K562 (cell line): Measurements from ENCODE around the gene EPS8L1. TPM values are rescaled to one million over a fixed set of nuclear protein-coding genes. Genes with fewer than 3 reads are reported as not detected.

Experiments used
- ARHGAP35 ChIP-seq: fragments of 450-650 bp; IDR thresholded peaks from 2 replicates; pipeline ENCODE4 v1.6.1; 2018; ENCODE audit not compliant: partially characterized antibody
- BCOR ChIP-seq: fragments of 450-650 bp; IDR thresholded peaks from 2 replicates; pipeline ENCODE4 v1.6.1; 2016
- CBX3 ChIP-seq, 2 experiments: IDR thresholded peaks; 1 replicate in 1 of 2; 2 replicates in 1 of 2; pipeline ENCODE4 v1.6.1; 2012; ENCODE audit warnings: inconsistent platforms in 2 of 2, low read length in 2 of 2, borderline replicate concordance in 1 of 2, control low read depth in 1 of 2
- CCAR2 ChIP-seq: fragments of 200-400 bp; formaldehyde crosslinking; IDR thresholded peaks from 2 replicates; pipeline ENCODE4 v1.6.1; 2017; ENCODE audit warnings: mild to moderate bottlenecking, low read depth, low read length
- E2F5 ChIP-seq: sonication (generic); formaldehyde crosslinking; IDR thresholded peaks from 2 replicates; pipeline ENCODE4 v1.8.0; 2022; ENCODE audit warnings: mild to moderate bottlenecking, missing genetic modification reagents
- FOXK1 ChIP-seq: sonication (generic); formaldehyde crosslinking; IDR thresholded peaks from 2 replicates; pipeline ENCODE4 v1.8.0; 2022; ENCODE audit warnings: missing genetic modification reagents, mild to moderate bottlenecking, borderline replicate concordance
- HDAC2 ChIP-seq: fragments of 450-650 bp; IDR thresholded peaks from 2 replicates; pipeline ENCODE4 v1.6.1; 2016; ENCODE audit warnings: mild to moderate bottlenecking
- HLTF ChIP-seq: fragments of 450-650 bp; IDR thresholded peaks from 2 replicates; pipeline ENCODE4 v1.6.1; 2016
- JUN ChIP-seq, 2 experiments: sonication (generic) in 1 of 2; formaldehyde crosslinking in 1 of 2; IDR thresholded peaks; 2 replicates each; pipeline versions ENCODE4 v1.6.1 to v1.8.0; 2012 to 2022; ENCODE audit warnings: borderline replicate concordance in 2 of 2, mild to moderate bottlenecking in 2 of 2, improper control_type of control experiment in 1 of 2, low read depth in 1 of 2, low read length in 1 of 2, missing genetic modification reagents in 1 of 2
- MAX ChIP-seq: sonication (generic); formaldehyde crosslinking; IDR thresholded peaks from 2 replicates; pipeline ENCODE4 v1.9.0; 2022; ENCODE audit warnings: mild to moderate bottlenecking, missing genetic modification reagents
- MECOM ChIP-seq: fragments of 250-450 bp; sonication (Bioruptor Pico); IDR thresholded peaks from 2 replicates; pipeline ENCODE4 v1.8.0; 2022; ENCODE audit warnings: inconsistent platforms
- NR2C2 ChIP-seq, 2 experiments: fragments of 200-800 bp in 1 of 2; sonication (Bioruptor generic) in 1 of 2; sonication (generic) in 1 of 2; formaldehyde crosslinking in 1 of 2; IDR thresholded peaks; 2 replicates each; pipeline versions ENCODE4 v1.6.1 to v1.8.0; 2016 to 2022; ENCODE audit warnings: mild to moderate bottlenecking in 1 of 2, missing compliant biosample characterization in 1 of 2, missing genetic modification characterization in 1 of 2, missing genetic modification reagents in 1 of 2
- NUFIP1 ChIP-seq: fragments of 450-650 bp; IDR thresholded peaks from 2 replicates; pipeline ENCODE4 v1.6.1; 2018; ENCODE audit not compliant: partially characterized antibody
- PHF20 ChIP-seq: fragments of 450-650 bp; IDR thresholded peaks from 2 replicates; pipeline ENCODE4 v1.6.1; 2018; ENCODE audit not compliant: partially characterized antibody
- PTBP1 ChIP-seq: fragments of 200-400 bp; formaldehyde crosslinking; IDR thresholded peaks from 2 replicates; pipeline ENCODE4 v1.6.1; 2017; ENCODE audit warnings: low read depth, low read length
- RB1 ChIP-seq: fragments of 450-650 bp; IDR thresholded peaks from 2 replicates; pipeline ENCODE4 v1.6.1; 2017; ENCODE audit warnings: low read depth, mild to moderate bottlenecking
- RBM25 ChIP-seq: fragments of 200-400 bp; formaldehyde crosslinking; IDR thresholded peaks from 2 replicates; pipeline ENCODE4 v1.6.1; 2018; ENCODE audit warnings: low read length, low read depth, moderate library complexity; ENCODE audit not compliant: severe bottlenecking
- RCOR1 ChIP-seq, 2 experiments: IDR thresholded peaks; 2 replicates each; pipeline ENCODE4 v1.6.1; 2012; ENCODE audit warnings: low read depth in 2 of 2, low read length in 2 of 2, borderline replicate concordance in 1 of 2, improper control_type of control experiment in 1 of 2
- THAP12 ChIP-seq: fragments of 250-450 bp; sonication (Bioruptor Pico); IDR thresholded peaks from 2 replicates; pipeline ENCODE4 v1.9.0; 2021; ENCODE audit warnings: mild to moderate bottlenecking, inconsistent platforms
- XRCC5 ChIP-seq: fragments of 200-400 bp; formaldehyde crosslinking; IDR thresholded peaks from 2 replicates; pipeline ENCODE4 v1.6.1; 2017; ENCODE audit warnings: low read depth, mild to moderate bottlenecking, low read length
- ZC3H11A ChIP-seq: IDR thresholded peaks from 2 replicates; pipeline ENCODE4 v1.6.1; 2012; ENCODE audit warnings: low read depth, low read length, improper control_type of control experiment
- ZNF165 ChIP-seq: fragments of 250-450 bp; sonication (Bioruptor Pico); IDR thresholded peaks from 2 replicates; pipeline ENCODE4 v1.4.0; 2020; ENCODE audit warnings: borderline replicate concordance
- ZNF316 ChIP-seq: fragments of 450-650 bp; IDR thresholded peaks from 2 replicates; pipeline ENCODE4 v1.6.1; 2016
- ZNF740 ChIP-seq, 3 experiments: fragments of 200-800 bp in 1 of 3; sonication (Bioruptor generic) in 1 of 3; sonication (generic) in 1 of 3; formaldehyde crosslinking in 1 of 3; IDR thresholded peaks; 2 replicates each; pipeline versions ENCODE4 v1.6.1 to v1.8.0; 2016 to 2022; ENCODE audit warnings: mild to moderate bottlenecking in 2 of 3, missing compliant biosample characterization in 2 of 3, missing genetic modification characterization in 2 of 3, missing genetic modification reagents in 1 of 3
- polyA plus RNA-seq, 8 experiments: library from polyadenylated mRNA; depleted of rRNA in 4 of 8; stranded (reverse) in 5 of 8; unstranded in 3 of 8; fragments of >200 nt; fragmentation: Nextera tagmentation in 2 of 8; fragmentation: Illumina TruSeq in 1 of 8; extraction: Ambion mirVana in 2 of 8; extraction: Trizol in 1 of 8; gene quantifications; 2 replicates each; pipeline versions ENCODE4 v1.2.1 to v1.2.3, GENCODE V29; 2011 to 2014; ENCODE audit warnings: inconsistent platforms in 1 of 8, missing spikeins in 1 of 8
- total RNA-seq, 7 experiments: library from RNA; depleted of rRNA in 6 of 7; stranded (reverse); fragments of >200 nt in 6 of 7; fragmentation: Illumina TruSeq in 2 of 7; extraction: Trizol in 2 of 7; gene quantifications; 2 replicates each; pipeline versions ENCODE4 v1.2.1 to v1.2.3, GENCODE V29; 2011 to 2021; ENCODE audit warnings: low replicate concordance in 1 of 7

The EPS8L1 gene
- total and polyA plus RNA-seq, 9 of the 15 experiments (the other 6 are each of a cell fraction or from before 2014, with no cell fraction given), result 0.35 to 22.1 (median 11.9) TPM

- TF ChIP-seq BCOR (peak; percentile 93), HLTF (no peak), RBM25 (peak; percentile 89), E2F5 (CRISPR knock-in tag) (0 out of 2 replicates have a peak, but pooled peaks have one; percentile 14), MECOM (CRISPR knock-in tag) (no peak), FOXK1 (CRISPR knock-in tag) (0 out of 2 replicates have a peak, but pooled peaks have one; percentile 12), MAX (0 out of 2 replicates have a peak, but pooled peaks have one; percentile 25), THAP12 (CRISPR knock-in tag) (no peak), ZNF165 (CRISPR knock-in tag) (0 out of 2 replicates have a peak, but pooled peaks have one; percentile 7), HDAC2 (peak; percentile 30), PHF20 (peak; percentile 20), XRCC5 (0 out of 2 replicates have a peak, but pooled peaks have one; percentile 52), ZNF316 (peak; percentile 50), ARHGAP35 (no peak), RB1 (no peak), JUN (IDR thresholded peaks at IDR 0.05; ENCODE audit: borderline replicate concordance, low read depth, low read length) (no peak), JUN (CRISPR knock-in tag; IDR thresholded peaks at IDR 0.05; ENCODE audit: borderline replicate concordance) (0 out of 2 replicates have a peak, but pooled peaks have one; percentile 37), PTBP1 (peak; percentile 73; the same call in 1 of the 2 replicates), RCOR1 (IDR thresholded peaks at IDR 0.05; ENCODE audit: borderline replicate concordance in 1 of 2, low read depth in 2 of 2, low read length in 2 of 2) (peak in 1 of 2 experiments; percentile 76; a peak in 2 of 4 replicates), NUFIP1 (no peak), ZC3H11A (no peak), NR2C2 (CRISPR knock-in tag; IDR thresholded peaks at IDR 0.05) (no peak), NR2C2 (tag; IDR thresholded peaks at IDR 0.05) (no peak), CCAR2 (no peak), CBX3 (IDR thresholded peaks at IDR 0.05; ENCODE audit: borderline replicate concordance in 1 of 2, low read length in 2 of 2) (peak in 1 of 2 experiments; percentile 48; a peak in 1 of 3 replicates), ZNF740 (CRISPR knock-in tag; IDR thresholded peaks at IDR 0.05) (no peak), ZNF740 (tag; IDR thresholded peaks at IDR 0.05) (no peak)
Measured at GRCh38 chr19:55079400-55080038, 3.9 kb downstream of the EPS8L1 start (continued).
